Astrocyte (in vitro differentiated cells and primary cell): ENCODE measurements around the gene ARID5B. TPM values are rescaled to one million over a fixed set of nuclear protein-coding genes. Genes with fewer than 3 reads are reported as not detected.
A peak's percentile ranks its signal among the peaks of the same experiment; 100 is the strongest.

Source experiments
- DNase-seq: peaks from one replicate; pipeline ENCODE4 v3.0.0-alpha.2; 2010; ENCODE audit warnings: low read depth
- FAIRE-seq: peaks from 2 replicates; lab custom pipeline; 2011; peaks lifted over from hg19 to GRCh38; lab: Jason Lieb, UNC
- H2AFZ ChIP-seq: 2 replicates; pipeline ENCODE4 v1.6.0; 2012; ENCODE audit warnings: low read depth, low read length, inconsistent platforms
- H3K27ac ChIP-seq: 2 replicates; pipeline ENCODE4 v1.5.1; 2011; ENCODE audit warnings: low read depth, low read length, inconsistent platforms
- H3K27me3 ChIP-seq: 2 replicates; pipeline ENCODE4 v1.6.0; 2011; ENCODE audit warnings: low read length, inconsistent platforms; ENCODE audit not compliant: insufficient read depth
- H3K36me3 ChIP-seq: 2 replicates; pipeline ENCODE4 v1.5.1; 2011; ENCODE audit warnings: low read length, inconsistent platforms; ENCODE audit not compliant: insufficient read depth
- H3K4me1 ChIP-seq: 2 replicates; pipeline ENCODE4 v1.5.1; 2011; ENCODE audit warnings: low read length, inconsistent platforms; ENCODE audit not compliant: insufficient read depth
- H3K4me2 ChIP-seq: 2 replicates; pipeline ENCODE4 v1.6.0; 2012; ENCODE audit warnings: low read length, inconsistent platforms
- H3K4me3 ChIP-seq: 2 replicates; pipeline ENCODE4 v1.5.1; 2011; ENCODE audit warnings: low read depth, mild to moderate bottlenecking, low read length, inconsistent platforms; ENCODE audit not compliant: insufficient read depth
- H3K79me2 ChIP-seq: 2 replicates; pipeline ENCODE4 v1.6.0; 2012; ENCODE audit warnings: mild to moderate bottlenecking, low read length, inconsistent platforms; ENCODE audit not compliant: insufficient read depth
- H3K9ac ChIP-seq: 2 replicates; pipeline ENCODE4 v1.6.0; 2012; ENCODE audit warnings: mild to moderate bottlenecking, low read length, inconsistent platforms
- H3K9me3 ChIP-seq: 2 replicates; pipeline ENCODE4 v1.5.1; 2012; ENCODE audit warnings: low read depth, mild to moderate bottlenecking, low read length, inconsistent platforms; ENCODE audit not compliant: insufficient read depth
- H4K20me1 ChIP-seq: 2 replicates; pipeline ENCODE4 v1.6.0; 2012; ENCODE audit warnings: low read length, inconsistent platforms; ENCODE audit not compliant: insufficient read depth
- H3K27ac Mint-ChIP-seq: one replicate; pipeline ENCODE4 v1.8.0; 2021; ENCODE audit warnings: mild to moderate bottlenecking, mixed read lengths; ENCODE audit not compliant: unreplicated experiment
- H3K27me3 Mint-ChIP-seq: one replicate; pipeline ENCODE4 v1.8.0; 2021; ENCODE audit warnings: low read depth, mixed read lengths; ENCODE audit not compliant: unreplicated experiment
- H3K36me3 Mint-ChIP-seq: one replicate; pipeline ENCODE4 v1.8.0; 2021; ENCODE audit warnings: low read depth, mixed read lengths; ENCODE audit not compliant: unreplicated experiment
- H3K4me1 Mint-ChIP-seq: one replicate; pipeline ENCODE4 v1.8.0; 2021; ENCODE audit warnings: low read depth, mixed read lengths; ENCODE audit not compliant: unreplicated experiment
- H3K4me3 Mint-ChIP-seq: one replicate; pipeline ENCODE4 v1.8.0; 2021; ENCODE audit warnings: mild to moderate bottlenecking, moderate library complexity, mixed read lengths; ENCODE audit not compliant: unreplicated experiment
- H3K9me3 Mint-ChIP-seq: one replicate; pipeline ENCODE4 v1.8.0; 2021; ENCODE audit warnings: mild to moderate bottlenecking, mixed read lengths; ENCODE audit not compliant: unreplicated experiment
- EZH2 ChIP-seq: IDR thresholded peaks from 2 replicates; pipeline ENCODE4 v1.6.1; 2012; ENCODE audit warnings: mild to moderate bottlenecking, low read length, inconsistent platforms; ENCODE audit not compliant: insufficient read depth
- total RNA-seq: library from RNA; stranded (reverse); gene quantifications from 2 replicates; pipeline ENCODE4 v1.2.1, GENCODE V29; 2021
- TF ChIP-seq, protein P1 (sequence below): IDR thresholded peaks from 2 replicates; pipeline ENCODE4 v1.5.1; 2011; ENCODE audit warnings: low read depth, mild to moderate bottlenecking, inconsistent platforms, low read length, moderate library complexity; ENCODE audit not compliant: insufficient read depth

The ARID5B gene
- total RNA-seq, 1 donor from 2014 or later: 66.0 TPM

GRCh38 chr10:62084451-62084850, 183.0 kb downstream of the ARID5B start:
- no peak overlapping the region for H3K9ac ChIP-seq
- no peak for FAIRE-seq
- H3K4me2 ChIP-seq: peak overlapping the region; percentile 0

GRCh38 chr10:62085404-62085803, 183.9 kb downstream of the ARID5B start:
- Histone ChIP-seq H2AFZ (no peak overlapping the region), H4K20me1 (peaks cover 9% of the 10 kb centered on the region), H3K4me3 (no peak overlapping the region), H3K4me1 (peaks cover 34% of the 10 kb centered on the region), H3K79me2 (peaks cover 66% of the 10 kb centered on the region), H3K9me3 (no peaks in the 10 kb centered on the region), H3K27me3 (no peaks in the 10 kb centered on the region), H3K9ac (no peak overlapping the region), H3K36me3 (peaks cover 35% of the 10 kb centered on the region), H3K4me2 (no peak overlapping the region), H3K27ac (peak overlapping the region; percentile 28)
- no peak overlapping the region for H3K27ac Mint-ChIP-seq
- DNase-seq (no peak), FAIRE-seq (no peak)
- H3K9me3 Mint-ChIP-seq: no peaks in the 10 kb centered on the region
- H3K4me3 Mint-ChIP-seq: no peak overlapping the region
- no peak for TF ChIP-seq EZH2
- TF ChIP-seq, protein P1, sequence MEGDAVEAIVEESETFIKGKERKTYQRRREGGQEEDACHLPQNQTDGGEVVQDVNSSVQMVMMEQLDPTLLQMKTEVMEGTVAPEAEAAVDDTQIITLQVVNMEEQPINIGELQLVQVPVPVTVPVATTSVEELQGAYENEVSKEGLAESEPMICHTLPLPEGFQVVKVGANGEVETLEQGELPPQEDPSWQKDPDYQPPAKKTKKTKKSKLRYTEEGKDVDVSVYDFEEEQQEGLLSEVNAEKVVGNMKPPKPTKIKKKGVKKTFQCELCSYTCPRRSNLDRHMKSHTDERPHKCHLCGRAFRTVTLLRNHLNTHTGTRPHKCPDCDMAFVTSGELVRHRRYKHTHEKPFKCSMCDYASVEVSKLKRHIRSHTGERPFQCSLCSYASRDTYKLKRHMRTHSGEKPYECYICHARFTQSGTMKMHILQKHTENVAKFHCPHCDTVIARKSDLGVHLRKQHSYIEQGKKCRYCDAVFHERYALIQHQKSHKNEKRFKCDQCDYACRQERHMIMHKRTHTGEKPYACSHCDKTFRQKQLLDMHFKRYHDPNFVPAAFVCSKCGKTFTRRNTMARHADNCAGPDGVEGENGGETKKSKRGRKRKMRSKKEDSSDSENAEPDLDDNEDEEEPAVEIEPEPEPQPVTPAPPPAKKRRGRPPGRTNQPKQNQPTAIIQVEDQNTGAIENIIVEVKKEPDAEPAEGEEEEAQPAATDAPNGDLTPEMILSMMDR: no peak
- peaks cover 22% of the 10 kb centered on the region for H3K36me3 Mint-ChIP-seq
- H3K27me3 Mint-ChIP-seq: no peaks in the 10 kb centered on the region
- H3K4me1 Mint-ChIP-seq: peaks cover 49% of the 10 kb centered on the region

More at GRCh38 chr10:62084451-62084850, 183.0 kb downstream of the ARID5B start:
- Mint-ChIP-seq H3K36me3 (peaks cover 27% of the 10 kb centered on the region), H3K9me3 (no peaks in the 10 kb centered on the region), H3K4me1 (peaks cover 47% of the 10 kb centered on the region), H3K27ac (peak overlapping the region; percentile 26), H3K4me3 (no peak overlapping the region), H3K27me3 (no peaks in the 10 kb centered on the region)
- peaks cover 34% of the 10 kb centered on the region for H3K4me1 ChIP-seq
- H3K9me3 ChIP-seq: no peaks in the 10 kb centered on the region
- no peak overlapping the region for H3K4me3 ChIP-seq
- H3K36me3 ChIP-seq: peaks cover 32% of the 10 kb centered on the region
- H2AFZ ChIP-seq: no peak overlapping the region
- DNase-seq: peak; percentile 46
- peak overlapping the region; percentile 80 for H3K27ac ChIP-seq
- peaks cover 68% of the 10 kb centered on the region for H3K79me2 ChIP-seq
- peaks cover 14% of the 10 kb centered on the region for H4K20me1 ChIP-seq
- TF ChIP-seq, protein P1: no peak
- no peak for TF ChIP-seq EZH2
- no peaks in the 10 kb centered on the region for H3K27me3 ChIP-seq

- FAIRE-seq (no peak), DNase-seq (no peak)
- Histone ChIP-seq H3K4me1 (peaks cover 31% of the 10 kb centered on the region), H3K27ac (no peak overlapping the region), H3K36me3 (peaks cover 37% of the 10 kb centered on the region), H3K4me3 (no peak overlapping the region), H3K79me2 (peaks cover 63% of the 10 kb centered on the region), H3K9me3 (no peaks in the 10 kb centered on the region), H3K9ac (no peak overlapping the region), H3K27me3 (no peaks in the 10 kb centered on the region), H3K4me2 (no peak overlapping the region), H2AFZ (no peak overlapping the region), H4K20me1 (peaks cover 9% of the 10 kb centered on the region)
- Mint-ChIP-seq H3K4me3 (no peak overlapping the region), H3K27ac (no peak overlapping the region), H3K27me3 (no peaks in the 10 kb centered on the region), H3K9me3 (no peaks in the 10 kb centered on the region), H3K36me3 (peaks cover 20% of the 10 kb centered on the region), H3K4me1 (peaks cover 49% of the 10 kb centered on the region)
- TF ChIP-seq, protein P1: no peak
Observed at GRCh38 chr10:62085821-62086220, 184.3 kb downstream of the ARID5B start.
